HEK293 (cell line): ENCODE results near the gene LRRC46.
A peak's percentile ranks its signal among the peaks of the same experiment; 100 is the strongest.

Source experiments
- CTCF ChIA-PET: fragments of 350-600 bp; formaldehyde crosslinking; extraction: SDS; loops from one replicate; lab custom pipeline; 2021; ENCODE audit warnings: antibody characterized with exemption; lab: Yijun Ruan, JAX
- POLR2A ChIA-PET: fragments of 300-600 bp; formaldehyde crosslinking; extraction: SDS; loops from one replicate; lab custom pipeline; 2020; ENCODE audit warnings: antibody characterized with exemption, inconsistent platforms; lab: Yijun Ruan, JAX
- H3K27ac ChIP-seq: fragments of 200-500 bp; sonication (Bioruptor generic); 2 replicates; pipeline ENCODE4 v1.5.1; 2014; ENCODE audit warnings: low read depth, low read length, control low read depth, inconsistent platforms; ENCODE audit errors: extremely low read depth
- H3K36me3 ChIP-seq, 2 experiments: fragments of 200-500 bp in 1 of 2; sonication (Bioruptor generic) in 1 of 2; 1 replicate in 1 of 2; 2 replicates in 1 of 2; pipeline ENCODE4 v1.5.1; 2014 to 2017; ENCODE audit warnings: inconsistent platforms in 2 of 2, low read length in 2 of 2; ENCODE audit not compliant: control insufficient read depth in 2 of 2, insufficient read depth in 1 of 2
- H3K4me1 ChIP-seq: fragments of 200-500 bp; sonication (Bioruptor generic); 2 replicates; pipeline ENCODE4 v1.5.1; 2014; ENCODE audit warnings: mild to moderate bottlenecking, low read length, inconsistent platforms; ENCODE audit not compliant: control insufficient read depth, insufficient read depth
- H3K4me3 ChIP-seq: 2 replicates; pipeline ENCODE4 v1.5.1; 2011; ENCODE audit warnings: low read depth, mild to moderate bottlenecking, control low read depth, low read length, moderate library complexity
- H3K9me3 ChIP-seq: fragments of 200-500 bp; sonication (Bioruptor generic); 2 replicates; pipeline ENCODE4 v1.5.1; 2014; ENCODE audit warnings: low read depth, low read length, inconsistent platforms; ENCODE audit not compliant: control insufficient read depth, insufficient read depth
- EGR2 ChIP-seq: fragments of 450-650 bp; formaldehyde crosslinking; IDR thresholded peaks from 2 replicates; pipeline ENCODE4 v1.5.1; 2016; ENCODE audit warnings: low read depth, missing biosample characterization, missing genetic modification characterization
- HOXA7 ChIP-seq: sonication (generic); formaldehyde crosslinking; IDR thresholded peaks from 2 replicates; pipeline ENCODE4 v1.8.1; 2022; ENCODE audit warnings: missing genetic modification reagents, borderline replicate concordance
- PRDM10 ChIP-seq: fragments of 450-650 bp; formaldehyde crosslinking; IDR thresholded peaks from 2 replicates; pipeline ENCODE4 v1.5.1; 2016; ENCODE audit warnings: missing biosample characterization, missing genetic modification characterization
- RBAK ChIP-seq: fragments of 450-650 bp; formaldehyde crosslinking; IDR thresholded peaks from 2 replicates; pipeline ENCODE4 v1.5.1; 2016; ENCODE audit warnings: missing biosample characterization, missing genetic modification characterization
- REPIN1 ChIP-seq: fragments of 450-650 bp; formaldehyde crosslinking; IDR thresholded peaks from 2 replicates; pipeline ENCODE4 v1.5.1; 2017; ENCODE audit warnings: missing biosample characterization, missing genetic modification characterization, low read depth
- SP2 ChIP-seq: fragments of 450-650 bp; formaldehyde crosslinking; IDR thresholded peaks from 2 replicates; pipeline ENCODE4 v1.5.1; 2016; ENCODE audit warnings: missing biosample characterization, missing genetic modification characterization
- YY1 ChIP-seq: fragments of 450-650 bp; formaldehyde crosslinking; IDR thresholded peaks from 2 replicates; pipeline ENCODE4 v1.5.1; 2018; ENCODE audit warnings: missing biosample characterization, missing genetic modification characterization
- ZFP3 ChIP-seq: fragments of 450-650 bp; formaldehyde crosslinking; IDR thresholded peaks from 2 replicates; pipeline ENCODE4 v1.5.1; 2016; ENCODE audit warnings: low read depth, missing biosample characterization, missing genetic modification characterization
- ZFP37 ChIP-seq: fragments of 450-650 bp; formaldehyde crosslinking; IDR thresholded peaks from 2 replicates; pipeline ENCODE4 v1.5.1; 2016; ENCODE audit warnings: missing biosample characterization, missing genetic modification characterization
- ZFP41 ChIP-seq: fragments of 450-650 bp; formaldehyde crosslinking; IDR thresholded peaks from 2 replicates; pipeline ENCODE4 v1.5.1; 2016; ENCODE audit warnings: missing biosample characterization, missing genetic modification characterization, borderline replicate concordance
- ZIC2 ChIP-seq: fragments of 450-650 bp; formaldehyde crosslinking; IDR thresholded peaks from 2 replicates; pipeline ENCODE4 v1.5.1; 2016; ENCODE audit warnings: missing biosample characterization, missing genetic modification characterization
- ZNF146 ChIP-seq: fragments of 450-650 bp; formaldehyde crosslinking; IDR thresholded peaks from 2 replicates; pipeline ENCODE4 v1.5.1; 2016; ENCODE audit warnings: missing biosample characterization, missing genetic modification characterization
- ZNF18 ChIP-seq: fragments of 450-650 bp; formaldehyde crosslinking; IDR thresholded peaks from 2 replicates; pipeline ENCODE4 v1.5.1; 2016; ENCODE audit warnings: missing biosample characterization, missing genetic modification characterization
- ZNF211 ChIP-seq: fragments of 450-650 bp; formaldehyde crosslinking; IDR thresholded peaks from 2 replicates; pipeline ENCODE4 v1.5.1; 2016; ENCODE audit warnings: low read depth, missing biosample characterization, missing genetic modification characterization
- ZNF292 ChIP-seq: fragments of 450-650 bp; formaldehyde crosslinking; IDR thresholded peaks from 2 replicates; pipeline ENCODE4 v1.5.1; 2016; ENCODE audit warnings: low read depth, missing biosample characterization, missing genetic modification characterization, borderline replicate concordance
- ZNF394 ChIP-seq: fragments of 450-650 bp; formaldehyde crosslinking; IDR thresholded peaks from 2 replicates; pipeline ENCODE4 v1.5.1; 2016; ENCODE audit warnings: missing biosample characterization, missing genetic modification characterization, mild to moderate bottlenecking, moderate library complexity, borderline replicate concordance
- ZNF433 ChIP-seq: fragments of 450-650 bp; formaldehyde crosslinking; IDR thresholded peaks from 2 replicates; pipeline ENCODE4 v1.5.1; 2016; ENCODE audit warnings: missing biosample characterization, missing genetic modification characterization, low read depth
- ZNF449 ChIP-seq: fragments of 450-650 bp; formaldehyde crosslinking; IDR thresholded peaks from 2 replicates; pipeline ENCODE4 v1.5.1; 2017; ENCODE audit warnings: missing biosample characterization, mild to moderate bottlenecking, missing genetic modification characterization, moderate library complexity
- ZNF514 ChIP-seq: fragments of 450-650 bp; formaldehyde crosslinking; IDR thresholded peaks from 2 replicates; pipeline ENCODE4 v1.5.1; 2016; ENCODE audit warnings: missing biosample characterization, missing genetic modification characterization
- ZNF521 ChIP-seq: fragments of 450-650 bp; formaldehyde crosslinking; IDR thresholded peaks from 2 replicates; pipeline ENCODE4 v1.5.1; 2017; ENCODE audit warnings: missing biosample characterization, mild to moderate bottlenecking, missing genetic modification characterization
- ZNF530 ChIP-seq: fragments of 450-650 bp; formaldehyde crosslinking; IDR thresholded peaks from 2 replicates; pipeline ENCODE4 v1.5.1; 2016; ENCODE audit warnings: low read depth, missing biosample characterization, missing genetic modification characterization
- ZNF560 ChIP-seq: fragments of 450-650 bp; formaldehyde crosslinking; IDR thresholded peaks from 2 replicates; pipeline ENCODE4 v1.5.1; 2017; ENCODE audit warnings: missing biosample characterization, missing genetic modification characterization, borderline replicate concordance
- ZNF571 ChIP-seq: fragments of 450-650 bp; formaldehyde crosslinking; IDR thresholded peaks from 2 replicates; pipeline ENCODE4 v1.5.0; 2017; ENCODE audit warnings: missing biosample characterization, missing genetic modification characterization
- ZNF658 ChIP-seq: fragments of 450-650 bp; formaldehyde crosslinking; IDR thresholded peaks from 2 replicates; pipeline ENCODE4; 2016; ENCODE audit warnings: missing biosample characterization, missing genetic modification characterization
- ZNF660 ChIP-seq: fragments of 450-650 bp; IDR thresholded peaks from 2 replicates; pipeline ENCODE4 v1.5.1; 2018; ENCODE audit warnings: missing biosample characterization, mild to moderate bottlenecking, missing genetic modification characterization
- ZNF664 ChIP-seq: fragments of 450-650 bp; formaldehyde crosslinking; IDR thresholded peaks from 2 replicates; pipeline ENCODE4 v1.5.1; 2016; ENCODE audit warnings: missing biosample characterization, missing genetic modification characterization
- ZSCAN16 ChIP-seq: fragments of 450-650 bp; formaldehyde crosslinking; IDR thresholded peaks from 2 replicates; pipeline ENCODE4 v1.5.1; 2016; ENCODE audit warnings: missing biosample characterization, missing genetic modification characterization

The LRRC46 gene

GRCh38 chr17:47860386-47860785 lies 28.9 kb downstream of the LRRC46 start:
- POLR2A ChIA-PET = interaction anchor here (1.5 kb wide), 1 partner anchor 35 kb away, joined by 4 read pairs; the partner anchor contains the start of gene SP2
- Histone ChIP-seq H3K4me1 (no peaks in the 10 kb centered on the region; the same call in 1 of the 2 replicates), H3K4me3 (no peak overlapping the region), H3K36me3 (no peaks in the 10 kb centered on the region), H3K9me3 (no peaks in the 10 kb centered on the region), H3K27ac (no peak overlapping the region)
- no peak for TF ChIP-seq RBAK (tag by site-specific recombination)
- no peak for TF ChIP-seq ZNF433
- no peak for TF ChIP-seq ZNF660 (tag by site-specific recombination)
- TF ChIP-seq ZNF530 (tag by site-specific recombination) = no peak
- no peak for TF ChIP-seq ZNF18
- no peak for TF ChIP-seq ZNF521
- no peak for TF ChIP-seq HOXA7 (CRISPR knock-in tag)
- TF ChIP-seq SP2 (tag by site-specific recombination) = no peak
- TF ChIP-seq EGR2 (tag by site-specific recombination) = no peak
- TF ChIP-seq ZSCAN16 = no peak
- no peak for TF ChIP-seq ZFP3 (tag by site-specific recombination)
- no peak for TF ChIP-seq YY1
- no peak for TF ChIP-seq ZNF571 (tag by site-specific recombination)
- CTCF ChIA-PET = interaction anchor here (0.7 to 1.5 kb wide), 4 partner anchors 10 to 87 kb away, joined by 3 to 5 read pairs (median 3); partner anchors contain the start of gene SP6

GRCh38 chr17:47862621-47863440 lies 31.4 kb downstream of the LRRC46 start:
- CTCF ChIA-PET = interaction anchor here (0.9 to 1.8 kb wide), 3 partner anchors 9 to 121 kb away, joined by 3 to 6 read pairs (median 4); no protein-coding TSS in a partner anchor
- TF ChIP-seq ZNF146 (tag by site-specific recombination) (no peak), ZIC2 (peak; percentile 62), ZNF658 (tag by site-specific recombination) (no peak), ZNF514 (tag by site-specific recombination) (no peak), PRDM10 (tag by site-specific recombination) (peak; percentile 22; the same call in 1 of the 2 replicates), REPIN1 (no peak), ZNF292 (tag by site-specific recombination) (no peak), ZNF664 (tag by site-specific recombination) (no peak), ZNF211 (tag by site-specific recombination) (no peak), ZNF433 (no peak), ZNF560 (tag by site-specific recombination) (no peak), ZNF449 (tag by site-specific recombination) (no peak), ZFP41 (no peak), ZNF394 (no peak), ZFP37 (no peak)

More at GRCh38 chr17:47862621-47863440, 31.4 kb downstream of the LRRC46 start:
- H3K27ac ChIP-seq = no peak overlapping the region
- no peaks in the 10 kb centered on the region for H3K36me3 ChIP-seq
- H3K4me1 ChIP-seq = no peaks in the 10 kb centered on the region; the same call in 1 of the 2 replicates
- no peaks in the 10 kb centered on the region for H3K9me3 ChIP-seq
- POLR2A ChIA-PET = interaction anchor here (0.6 to 1.5 kb wide), 6 partner anchors 15 to 238 kb away, joined by 3 to 4 read pairs (median 3); partner anchors contain the start of genes CBX1, KPNB1, LRRC46 and MRPL10
- no peak overlapping the region for H3K4me3 ChIP-seq
